Prostate gland (tissue), 2 donors: ENCODE results near the gene B9D1. TPM values are rescaled to one million over a fixed set of nuclear protein-coding genes. Genes with fewer than 3 reads are reported as not detected.

Experiments used
- DNase-seq: peaks from one replicate; pipeline ENCODE4 v3.0.0-alpha.2; 2019; ENCODE audit warnings: low spot score
- H3K27ac ChIP-seq, 2 donors: fragments of 200-600 bp; sonication (generic); 2 replicates each; pipeline ENCODE4 v1.5.1; 2017 to 2019
- H3K27me3 ChIP-seq: fragments of 200-600 bp; sonication (generic); replicated peaks from 2 replicates; pipeline ENCODE4 v1.5.1; 2019; ENCODE audit not compliant: insufficient read depth
- H3K36me3 ChIP-seq, 2 donors: fragments of 200-600 bp; sonication (generic); 1 replicate in 1 of 2; 2 replicates in 1 of 2; pipeline versions ENCODE4 v1.5.1 to v1.8.1; 2017 to 2019
- H3K4me1 ChIP-seq: fragments of 200-600 bp; sonication (generic); replicated peaks from 2 replicates; pipeline ENCODE4 v1.5.1; 2019
- H3K4me3 ChIP-seq, 2 donors: fragments of 200-600 bp; sonication (generic); 2 replicates each; pipeline ENCODE4 v1.5.1; 2017 to 2019
- H3K9me3 ChIP-seq: fragments of 200-600 bp; sonication (generic); 2 replicates; pipeline ENCODE4 v1.5.1; 2017
- POLR2A ChIP-seq: fragments of 450-650 bp; IDR thresholded peaks from one replicate; pipeline ENCODE4 v1.6.1; 2016; ENCODE audit warnings: antibody characterized with exemption, mild to moderate bottlenecking
- POLR2AphosphoS5 ChIP-seq: sonication (generic); formaldehyde crosslinking; IDR thresholded peaks from one replicate; pipeline ENCODE4 v1.6.1; 2017; ENCODE audit warnings: antibody characterized with exemption
- WGBS: methylation state at CpG from one replicate; pipeline ENCODE4 v1.1.5; 2018; 5-methylcytosine and 5-hydroxymethylcytosine counted together
- intact Hi-C: fragments of 100-400 bp; cut with DNase I; formaldehyde crosslinking; loops from one replicate; pipeline ENCODE4 v1.14.2; 2022
- total RNA-seq, 2 donors: library from RNA; depleted of rRNA; stranded (reverse); fragments of >200 nt; gene quantifications; one replicate each; pipeline ENCODE4 v1.1.0, GENCODE V29; 2016
- TF ChIP-seq, protein P1 (sequence below), 4 experiments: fragments of 200-600 bp in 2 of 4; fragments of 450-650 bp in 2 of 4; sonication (generic) in 2 of 4; IDR thresholded peaks; 1 replicate in 3 of 4; 2 replicates in 1 of 4; pipeline ENCODE4 v1.5.1; 2016 to 2019; ENCODE audit warnings: antibody characterized with exemption in 4 of 4, mild to moderate bottlenecking in 2 of 4, moderate library complexity in 2 of 4

The B9D1 gene
- total RNA-seq, 2 donors from 2014 or later, result 15.7 to 28.8 TPM

DNA sequence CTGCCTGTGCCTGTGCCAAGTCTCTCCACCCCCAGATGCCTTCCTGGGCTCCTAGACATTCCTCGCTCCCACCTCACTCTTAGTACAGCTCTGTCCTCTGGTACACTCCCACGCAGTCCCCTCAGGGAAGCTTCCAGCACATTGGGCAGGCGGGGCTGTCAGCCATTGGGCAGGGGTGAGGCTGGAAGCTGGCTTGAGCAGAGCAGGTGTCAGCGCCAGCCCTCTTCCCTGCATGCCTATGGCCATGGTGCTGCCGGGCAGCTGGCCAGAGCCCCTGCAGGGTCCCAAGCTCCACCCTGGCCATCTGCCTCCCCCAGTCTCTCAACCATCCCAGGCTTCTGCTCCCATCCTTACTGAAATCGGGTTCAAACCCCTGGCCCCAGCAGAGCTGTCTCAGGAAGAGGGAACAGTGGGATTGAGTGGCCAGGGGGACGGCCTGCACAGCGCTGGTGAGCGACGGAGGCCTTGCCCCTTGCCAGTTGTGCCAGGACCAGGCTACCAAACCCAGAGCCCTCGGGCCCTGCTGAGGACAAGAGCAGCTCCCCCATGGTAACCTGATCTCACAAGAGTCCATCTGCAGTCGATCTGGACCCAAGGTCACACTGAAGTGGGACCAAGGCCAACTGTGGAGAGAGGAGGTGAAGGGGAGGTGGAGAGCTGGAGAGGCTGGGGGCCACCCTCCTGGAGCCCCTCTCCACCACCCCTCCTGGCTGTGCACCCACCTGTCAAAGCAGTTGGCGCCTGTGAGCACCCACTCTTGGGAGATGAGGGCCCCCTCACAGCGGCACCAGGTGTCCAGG is 2.4 kb upstream of the B9D1 start:
- Histone ChIP-seq H3K9me3 (no peaks in the 10 kb centered on the region), H3K4me3 (no peak overlapping the region), H3K27ac (no peak overlapping the region), H3K4me1 (no peaks in the 10 kb centered on the region), H3K36me3 (no peaks in the 10 kb centered on the region), H3K27me3 (no peaks in the 10 kb centered on the region)
- no peak for DNase-seq
- intact Hi-C loops, result loop anchor here (5.0 kb wide), 2 partner anchors 142 to 397 kb away; no protein-coding TSS in a partner anchor
- TF ChIP-seq POLR2AphosphoS5, result no peak
- TF ChIP-seq, protein P1, sequence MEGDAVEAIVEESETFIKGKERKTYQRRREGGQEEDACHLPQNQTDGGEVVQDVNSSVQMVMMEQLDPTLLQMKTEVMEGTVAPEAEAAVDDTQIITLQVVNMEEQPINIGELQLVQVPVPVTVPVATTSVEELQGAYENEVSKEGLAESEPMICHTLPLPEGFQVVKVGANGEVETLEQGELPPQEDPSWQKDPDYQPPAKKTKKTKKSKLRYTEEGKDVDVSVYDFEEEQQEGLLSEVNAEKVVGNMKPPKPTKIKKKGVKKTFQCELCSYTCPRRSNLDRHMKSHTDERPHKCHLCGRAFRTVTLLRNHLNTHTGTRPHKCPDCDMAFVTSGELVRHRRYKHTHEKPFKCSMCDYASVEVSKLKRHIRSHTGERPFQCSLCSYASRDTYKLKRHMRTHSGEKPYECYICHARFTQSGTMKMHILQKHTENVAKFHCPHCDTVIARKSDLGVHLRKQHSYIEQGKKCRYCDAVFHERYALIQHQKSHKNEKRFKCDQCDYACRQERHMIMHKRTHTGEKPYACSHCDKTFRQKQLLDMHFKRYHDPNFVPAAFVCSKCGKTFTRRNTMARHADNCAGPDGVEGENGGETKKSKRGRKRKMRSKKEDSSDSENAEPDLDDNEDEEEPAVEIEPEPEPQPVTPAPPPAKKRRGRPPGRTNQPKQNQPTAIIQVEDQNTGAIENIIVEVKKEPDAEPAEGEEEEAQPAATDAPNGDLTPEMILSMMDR (IDR thresholded peaks at IDR 0.05), result no peak
- WGBS, result 63% methylated on average over 14 of the region's 14 CpGs

GRCh38 chr17:19363460-19364035 is 1.0 kb upstream of the B9D1 start:
- no peak overlapping the region for H3K27ac ChIP-seq
- no peaks in the 10 kb centered on the region for H3K27me3 ChIP-seq
- no peaks in the 10 kb centered on the region for H3K4me1 ChIP-seq
- 50% methylated on average over 6 of the region's 6 CpGs for WGBS
- H3K36me3 ChIP-seq, result no peaks in the 10 kb centered on the region
- H3K4me3 ChIP-seq, result no peak overlapping the region
- no peak for DNase-seq
- intact Hi-C loops, result loop anchor here (5.0 kb wide), 2 partner anchors 144 to 399 kb away; no protein-coding TSS in a partner anchor
- H3K9me3 ChIP-seq, result no peaks in the 10 kb centered on the region
- TF ChIP-seq POLR2AphosphoS5, result no peak
- TF ChIP-seq, protein P1 (IDR thresholded peaks at IDR 0.05), result no peak
- TF ChIP-seq POLR2A, result no peak

DNA sequence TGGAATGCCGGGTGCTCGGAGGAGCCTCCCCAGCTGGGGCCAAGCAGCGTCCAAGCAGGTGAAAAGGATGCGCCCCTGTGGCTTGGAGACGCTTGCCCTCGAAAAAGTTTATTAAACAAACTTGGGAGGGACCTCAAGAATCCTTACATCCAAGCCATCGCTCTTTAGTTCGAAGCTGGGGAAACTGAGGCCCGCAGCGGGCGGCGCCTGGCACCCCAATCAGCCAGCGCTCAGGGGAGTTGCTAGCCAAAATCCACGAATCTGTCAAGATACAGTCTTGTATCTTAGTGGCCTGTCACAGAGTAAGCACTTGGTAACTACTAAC is 553 bp upstream of the B9D1 start:
- Histone ChIP-seq H3K27ac (peak overlapping the region; percentile 86 to 87), H3K36me3 (no peaks in the 10 kb centered on the region), H3K9me3 (no peaks in the 10 kb centered on the region), H3K4me1 (no peaks in the 10 kb centered on the region), H3K27me3 (no peaks in the 10 kb centered on the region), H3K4me3 (peak overlapping the region; percentile 61 to 69)
- WGBS, result 33% methylated on average over 14 of the region's 14 CpGs
- no peak for DNase-seq
- TF ChIP-seq POLR2AphosphoS5 (no peak), POLR2A (no peak)
- TF ChIP-seq, protein P1 (IDR thresholded peaks at IDR 0.05), result no peak
- intact Hi-C loops, result loop anchor here (5.0 kb wide), 2 partner anchors 144 to 399 kb away; no protein-coding TSS in a partner anchor

DNA sequence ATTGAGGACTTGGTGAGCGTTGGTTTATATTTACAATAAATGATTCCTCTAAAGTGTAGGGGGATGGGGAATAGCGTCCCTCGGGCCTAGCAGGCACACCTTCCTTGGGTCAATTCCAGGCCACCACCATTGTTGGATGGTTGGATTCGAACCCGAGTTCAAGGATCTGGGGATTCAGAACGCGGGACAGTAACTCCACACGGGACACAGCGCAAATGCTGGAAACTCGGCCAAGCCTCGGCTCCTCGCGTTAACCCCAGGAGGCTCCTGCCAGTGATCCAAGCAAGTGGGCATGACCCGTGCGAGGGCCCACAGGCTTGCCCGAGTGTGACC is 613 bp downstream of the B9D1 start:
- peak overlapping the region; percentile 61 to 69 for H3K4me3 ChIP-seq
- H3K27ac ChIP-seq, result peak overlapping the region; percentile 86 to 87
- no peaks in the 10 kb centered on the region for H3K27me3 ChIP-seq
- H3K9me3 ChIP-seq, result no peaks in the 10 kb centered on the region
- DNase-seq, result no peak
- intact Hi-C loops, result loop anchor here (1.0 to 5.0 kb wide), 4 partner anchors 15 to 400 kb away; no protein-coding TSS in a partner anchor
- WGBS, result 8% methylated on average over 16 of the region's 16 CpGs
- TF ChIP-seq, protein P1 (IDR thresholded peaks at IDR 0.05), result no peak
- TF ChIP-seq POLR2AphosphoS5 (no peak), POLR2A (no peak)
- H3K4me1 ChIP-seq, result no peaks in the 10 kb centered on the region
- no peaks in the 10 kb centered on the region for H3K36me3 ChIP-seq

GRCh38 chr17:19361326-19361725 is 1.2 kb downstream of the B9D1 start:
- Histone ChIP-seq H3K27ac (no peak overlapping the region), H3K36me3 (no peaks in the 10 kb centered on the region)
- intact Hi-C loops, result loop anchor here (2.0 to 5.0 kb wide), 3 partner anchors 15 to 401 kb away; no protein-coding TSS in a partner anchor

More at GRCh38 chr17:19361326-19361725, 1.2 kb downstream of the B9D1 start:
- DNase-seq, result no peak
- Histone ChIP-seq H3K27me3 (no peaks in the 10 kb centered on the region), H3K4me3 (no peak overlapping the region), H3K4me1 (no peaks in the 10 kb centered on the region), H3K9me3 (no peaks in the 10 kb centered on the region)
- 64% methylated on average over 6 of the region's 6 CpGs for WGBS
- TF ChIP-seq, protein P1 (IDR thresholded peaks at IDR 0.05), result no peak
- TF ChIP-seq POLR2AphosphoS5, result no peak
- no peak for TF ChIP-seq POLR2A
